Right lung (tissue), 5 donors: ENCODE results near the gene ARHGEF4. TPM values are rescaled to one million over a fixed set of nuclear protein-coding genes. Genes with fewer than 3 reads are reported as not detected.
"Not testable (repeated sequence)": the region's sequence is repeated elsewhere in the genome, so short reads cannot be mapped to it uniquely, and the experiment has no call there.

ENCODE experiments used
- DNase-seq, 2 donors: peaks; one replicate each; pipeline ENCODE4 v3.0.0-alpha.2; 2013
- polyA plus RNA-seq, 5 donors: library from polyadenylated mRNA; unstranded; fragments of 120-200 nt; gene quantifications; one replicate each; pipeline versions ENCODE4 v1.2.1 to v1.2.3, GENCODE V29; 2013; ENCODE audit warnings: inconsistent platforms in 1 of 5, low replicate concordance in 1 of 5; ENCODE audit not compliant: insufficient read length in 5 of 5, insufficient read depth in 1 of 5

ARHGEF4 gene
- polyA plus RNA-seq, 5 donors: 2.0 to 4.1 (median 2.7) TPM

DNA sequence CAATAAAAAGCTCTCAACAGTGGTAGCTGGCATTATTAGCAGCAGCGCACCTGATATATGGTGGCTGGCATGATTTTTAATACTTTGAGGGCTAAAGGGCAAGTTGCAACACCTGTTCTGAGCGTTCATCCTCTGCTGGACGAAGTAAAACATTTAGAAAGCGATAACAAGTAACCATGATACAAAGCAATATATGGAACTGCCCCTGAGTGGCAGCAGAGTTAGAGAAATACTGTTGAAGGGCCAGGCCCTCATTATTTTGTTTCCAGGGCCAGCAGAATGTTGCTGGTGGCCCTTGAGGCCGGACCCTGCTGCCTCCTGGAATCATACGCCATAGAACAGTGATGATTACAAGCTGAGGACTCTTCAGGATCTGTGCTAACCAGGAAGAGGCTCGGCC, 47.8 kb downstream of the ARHGEF4 start:
- no peak for DNase-seq

GRCh38 chr2:130887643-130888042, 50.9 kb downstream of the ARHGEF4 start:
- no peak for DNase-seq

GRCh38 chr2:130890941-130891669, 54.4 kb downstream of the ARHGEF4 start:
- DNase-seq: no peak

GRCh38 chr2:130891966-130892365, 55.3 kb downstream of the ARHGEF4 start:
- DNase-seq: no peak

GRCh38 chr2:130892793-130893785, 56.4 kb downstream of the ARHGEF4 start:
- DNase-seq: no peak

DNA sequence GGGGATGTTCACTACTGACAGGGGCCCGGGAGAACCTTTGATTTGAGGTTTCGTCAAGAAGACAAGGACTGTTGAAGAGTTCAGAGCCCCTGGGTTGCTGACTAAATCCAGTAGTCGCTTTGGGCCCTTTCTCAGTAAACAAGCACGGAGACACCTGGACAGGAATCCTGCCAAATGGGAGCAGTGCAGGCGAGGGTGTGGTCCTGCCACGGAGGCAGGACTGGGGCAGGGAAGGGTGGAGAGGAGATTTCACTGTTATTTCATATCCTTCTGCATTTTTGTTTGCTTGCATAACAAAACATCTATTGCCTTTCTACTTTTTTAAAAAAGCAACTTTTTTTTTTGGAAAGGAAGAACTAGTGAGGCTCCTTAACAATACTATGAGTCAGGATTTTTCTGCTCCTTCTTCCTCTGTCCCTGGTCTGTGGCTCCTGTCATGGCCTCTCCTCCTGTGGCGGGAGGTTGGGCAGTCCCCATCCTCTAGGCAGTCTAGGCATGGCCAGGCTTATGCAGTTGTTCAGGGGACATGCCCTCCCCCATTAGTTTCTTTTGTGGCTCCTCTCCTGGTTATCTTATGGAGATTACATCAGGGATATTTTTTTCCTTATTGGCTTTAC, 57.7 kb downstream of the ARHGEF4 start:
- DNase-seq: no peak

- no peak for DNase-seq
These were observed 60.1 kb downstream of the ARHGEF4 start for GRCh38 chr2:130896813-130897212.

DNA sequence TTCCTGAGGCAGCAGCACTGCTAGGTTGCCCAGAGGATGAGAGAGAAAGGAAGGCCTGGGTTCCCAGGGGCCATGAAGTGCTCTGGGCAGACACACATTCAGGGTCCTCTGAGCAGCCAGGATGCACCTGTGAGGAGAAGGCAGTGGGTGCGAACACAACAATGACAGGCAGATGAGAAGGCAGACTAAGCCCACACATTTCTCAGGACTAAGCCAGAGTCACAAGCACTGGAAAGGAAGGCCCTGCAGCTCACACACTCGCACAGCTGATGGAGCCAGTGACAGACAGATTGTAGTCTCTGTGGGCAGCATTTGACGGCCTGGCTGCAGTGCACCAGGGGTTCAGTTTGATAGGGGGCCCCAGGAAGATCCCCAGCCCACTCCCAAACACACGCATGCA, 61.8 kb downstream of the ARHGEF4 start:
- DNase-seq: no peak

- DNase-seq: no peak
These were observed 62.6 kb downstream of the ARHGEF4 start for GRCh38 chr2:130899306-130899705.

DNA sequence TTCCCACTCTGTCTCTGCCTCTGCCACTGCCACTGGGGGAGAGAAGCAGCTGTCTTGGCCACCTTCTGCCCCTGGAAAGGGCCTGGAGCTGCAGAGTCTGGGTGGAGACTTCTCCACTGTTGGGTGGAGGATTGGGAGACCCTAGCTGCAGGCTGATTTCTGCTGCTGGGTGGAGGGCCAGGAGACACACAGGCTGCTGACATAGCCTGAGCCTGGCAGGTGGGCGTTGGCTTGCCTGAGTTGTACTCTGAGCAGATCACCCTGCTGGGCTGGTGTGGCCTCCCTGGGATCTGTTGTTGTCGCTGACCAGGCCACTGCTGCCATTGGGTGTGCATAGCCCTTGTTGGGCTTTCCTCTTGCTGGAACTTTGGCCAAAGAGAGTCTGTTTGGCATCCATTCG, 64.3 kb downstream of the ARHGEF4 start:
- DNase-seq: no peak

DNA sequence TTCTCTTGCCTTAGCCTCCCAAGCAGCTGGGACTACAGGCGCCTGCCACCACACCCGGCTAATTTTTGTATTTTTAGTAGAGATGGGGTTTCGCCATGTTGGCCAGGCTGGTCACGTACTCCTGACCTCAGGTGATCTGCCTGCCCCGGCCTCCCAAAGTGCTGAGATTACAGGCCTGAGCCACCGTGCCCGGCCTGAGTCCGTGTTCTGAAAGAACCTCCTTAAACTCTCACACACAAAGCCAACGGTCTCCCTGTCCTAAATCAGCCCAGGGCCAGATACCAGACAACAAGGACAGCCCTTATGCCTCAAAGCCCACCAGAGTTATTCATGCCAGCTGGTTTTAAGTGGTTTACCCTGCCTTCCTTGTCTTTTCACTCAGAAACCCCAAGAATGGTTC, 64.9 kb downstream of the ARHGEF4 start:
- not testable (repeated sequence) for DNase-seq

DNA sequence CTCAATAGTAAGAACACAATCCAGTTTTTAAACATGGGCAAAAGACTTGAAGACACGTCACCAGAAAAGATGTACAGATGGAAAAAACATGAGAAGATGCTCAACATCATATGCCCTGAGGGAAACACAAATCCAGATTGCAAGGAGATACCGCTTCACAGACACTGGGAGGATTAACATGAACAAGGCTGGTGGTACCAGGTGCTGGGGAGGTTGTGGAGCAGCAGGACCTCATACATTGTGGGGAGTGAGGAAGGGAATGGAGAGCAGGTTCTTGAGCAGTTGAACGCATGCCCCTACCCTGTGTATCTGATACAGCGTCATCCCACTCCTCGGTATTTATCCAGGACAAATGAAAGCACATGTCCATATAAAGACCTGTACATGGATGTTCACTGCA, 72.1 kb downstream of the ARHGEF4 start:
- no peak for DNase-seq

- no peak for DNase-seq
These were observed 74.2 kb downstream of the ARHGEF4 start for GRCh38 chr2:130910931-130911330.

DNA sequence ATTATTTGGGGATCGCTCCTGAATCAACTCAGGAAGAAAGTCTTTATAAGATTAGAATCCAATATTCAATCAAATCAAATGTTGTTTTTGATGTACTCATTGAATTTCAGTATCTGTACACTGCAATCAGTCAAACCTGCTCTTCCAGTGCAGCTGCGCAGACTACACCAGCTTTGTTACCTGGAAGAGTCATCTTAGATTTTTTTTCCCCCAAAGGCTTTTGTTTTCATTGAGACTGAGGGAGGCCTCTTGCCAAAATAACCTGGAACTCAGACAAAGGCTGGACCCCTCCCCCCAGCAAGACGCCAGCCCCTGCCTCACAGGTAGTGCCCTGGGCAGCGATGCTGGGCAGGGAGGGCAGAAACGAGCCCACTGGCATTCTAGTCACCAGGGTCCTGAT, 74.8 kb downstream of the ARHGEF4 start:
- DNase-seq: no peak

DNA sequence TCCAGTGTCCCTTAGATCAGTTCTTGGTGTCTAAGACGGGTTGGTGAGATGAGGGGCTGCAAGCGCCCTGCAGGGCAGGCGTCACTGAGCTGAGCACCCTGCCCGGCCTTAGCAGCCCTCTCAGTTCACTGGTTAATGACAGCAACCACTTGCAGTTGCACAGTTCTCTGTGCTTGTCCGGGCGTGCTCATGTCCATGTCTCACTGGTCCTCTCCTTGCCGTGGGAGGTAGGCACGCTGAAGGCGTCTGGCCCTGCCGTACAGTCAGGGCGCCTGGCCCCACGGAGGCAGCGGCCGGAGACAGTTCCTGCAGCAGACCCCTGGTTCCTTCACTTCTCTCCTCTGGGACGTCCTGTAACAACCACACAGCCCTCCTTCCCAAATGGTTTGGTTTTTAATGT, 75.3 kb downstream of the ARHGEF4 start:
- no peak for DNase-seq

DNA sequence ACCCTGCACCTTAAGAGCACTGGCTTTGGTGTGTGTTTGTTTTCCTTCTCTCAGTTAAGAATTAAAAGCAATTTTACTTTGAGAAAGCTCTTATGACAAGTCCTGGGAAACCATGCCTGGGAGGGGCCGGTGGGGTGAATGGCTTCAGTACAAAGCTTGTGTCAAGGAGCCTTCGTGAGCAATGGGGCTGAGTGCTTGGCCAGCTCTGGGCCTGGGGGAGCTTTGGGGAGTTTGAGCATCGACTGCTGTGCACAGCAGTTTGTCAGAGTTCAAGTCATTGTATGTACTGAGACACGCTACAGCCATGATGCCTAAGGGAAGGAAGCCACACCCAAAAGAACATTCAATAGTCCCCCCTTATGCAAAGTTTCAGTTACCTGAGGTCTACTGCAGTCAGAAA, 75.8 kb downstream of the ARHGEF4 start:
- no peak for DNase-seq

GRCh38 chr2:130913891-130914290, 77.2 kb downstream of the ARHGEF4 start:
- DNase-seq: no peak

DNA sequence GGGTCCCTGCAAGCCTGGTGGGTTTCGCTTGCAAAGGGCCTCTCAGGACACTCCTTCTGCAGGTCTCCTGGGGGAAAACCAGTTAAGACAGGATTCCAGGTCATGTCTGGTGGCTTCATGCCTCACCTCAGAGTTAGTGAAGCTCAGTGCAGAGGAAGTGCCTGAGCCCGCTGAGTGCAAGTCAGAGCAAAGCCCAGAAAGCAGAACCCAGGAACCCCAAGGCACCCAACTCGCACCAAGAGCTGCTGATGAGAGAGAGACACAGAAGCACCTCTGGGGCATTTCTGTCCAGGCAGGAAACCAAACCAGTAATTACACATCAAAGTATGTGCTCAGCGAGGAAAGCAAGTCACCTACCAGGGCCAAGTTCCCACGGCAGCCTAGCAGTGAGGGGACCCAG, 78.4 kb downstream of the ARHGEF4 start:
- no peak for DNase-seq

DNA sequence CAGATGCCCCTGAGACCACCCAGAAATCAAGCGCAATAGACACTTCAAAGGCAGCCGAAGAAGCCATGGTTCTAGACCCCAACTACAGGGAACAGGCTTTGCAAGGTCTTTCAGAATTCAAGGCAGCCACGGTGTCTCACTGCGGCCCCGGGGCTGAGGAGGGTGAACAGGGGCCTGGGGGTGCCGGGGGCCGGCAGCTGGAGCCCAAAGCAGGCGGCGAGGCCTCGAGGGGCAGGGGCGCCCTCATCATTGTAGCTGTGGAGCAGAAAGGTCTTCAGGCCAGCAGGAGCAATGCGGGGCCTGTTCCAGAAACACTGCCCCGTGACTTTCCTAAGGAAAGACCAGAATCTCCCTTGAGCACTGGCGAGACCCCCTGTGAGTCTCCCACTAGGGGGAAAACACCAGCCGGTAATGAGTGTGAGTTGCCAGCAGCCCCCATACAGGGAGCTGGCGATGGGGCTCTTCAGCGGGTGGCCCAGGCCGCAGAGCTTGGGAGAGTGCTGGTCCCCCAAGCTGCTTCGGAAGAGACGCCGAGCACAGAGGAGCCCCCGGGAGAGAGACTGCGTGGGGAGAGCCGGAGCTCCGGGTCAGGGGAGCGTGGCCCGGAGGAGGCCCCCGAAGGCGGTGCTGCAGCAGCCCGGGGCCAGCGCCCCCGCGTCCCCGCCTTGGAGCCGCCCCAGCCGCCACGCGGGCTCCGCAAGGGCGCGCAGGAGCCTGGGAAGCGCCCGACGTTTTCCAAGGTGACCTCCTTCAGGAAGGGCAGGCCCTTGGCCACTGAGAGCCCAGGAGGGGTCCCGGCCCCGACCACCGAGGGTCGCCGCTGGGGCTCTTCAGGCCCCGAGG, 79.1 kb downstream of the ARHGEF4 start:
- no peak for DNase-seq

- no peak for DNase-seq
These were observed 79.7 kb downstream of the ARHGEF4 start for GRCh38 chr2:130916438-130916705.

DNA sequence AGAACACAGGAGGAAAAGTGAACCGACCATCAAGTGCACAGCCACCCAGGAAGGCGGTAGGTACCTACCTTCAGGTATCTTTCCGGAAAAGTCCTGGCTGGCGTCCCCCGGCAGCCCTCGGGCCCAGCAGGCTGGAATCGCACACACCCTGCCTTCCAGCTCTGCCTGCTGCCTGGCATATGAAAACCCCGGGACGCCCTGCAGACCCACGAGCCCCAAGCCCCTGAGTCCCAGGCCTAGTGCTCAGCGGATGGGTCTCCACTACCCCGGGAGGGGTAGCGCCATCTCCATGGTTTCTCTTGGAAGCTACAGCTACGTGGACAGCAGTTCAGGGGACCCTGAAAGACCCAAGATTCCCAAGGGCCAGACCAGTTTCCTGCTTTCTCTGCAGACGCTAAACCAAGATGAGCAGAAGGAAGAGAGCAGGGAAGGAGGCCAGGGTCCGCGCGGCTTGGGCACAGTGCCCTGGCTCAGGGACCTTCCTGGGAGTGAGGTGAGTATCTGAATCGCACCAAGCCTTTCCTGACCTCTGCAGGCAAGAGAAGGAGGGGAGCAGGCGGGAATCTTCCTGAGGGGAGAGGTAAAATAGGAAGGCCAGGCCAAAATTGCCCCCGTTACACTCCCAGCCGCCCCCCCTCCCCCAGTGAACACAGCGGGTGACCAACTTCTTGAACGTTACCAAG, 80.4 kb downstream of the ARHGEF4 start:
- DNase-seq: no peak
